ENCODE results near the gene ACOX1.

ACOX1 gene

GRCh38 chr17:76013377-76013932 is 34.5 kb upstream of the ACOX1 start:
- no peak for TF ChIP-seq CTCF (IDR thresholded peaks at IDR 0.05)

GRCh38 chr17:76011951-76012350 is 33.0 kb upstream of the ACOX1 start:
- TF ChIP-seq CTCF (IDR thresholded peaks at IDR 0.05) = no peak

- no peak for TF ChIP-seq CTCF (IDR thresholded peaks at IDR 0.05)
Observed at GRCh38 chr17:76009969-76010661, 31.1 kb upstream of the ACOX1 start.

GRCh38 chr17:76009447-76009846 is 30.5 kb upstream of the ACOX1 start:
- no peak for TF ChIP-seq CTCF (IDR thresholded peaks at IDR 0.05)

- TF ChIP-seq CTCF (IDR thresholded peaks at IDR 0.05) = no peak
Observed at GRCh38 chr17:76008630-76009425, 29.9 kb upstream of the ACOX1 start.

- no peak for TF ChIP-seq CTCF (IDR thresholded peaks at IDR 0.05)
Observed at GRCh38 chr17:76008208-76008607, 29.2 kb upstream of the ACOX1 start.

- TF ChIP-seq CTCF (IDR thresholded peaks at IDR 0.05) = no peak
Observed at GRCh38 chr17:76007850-76008165, 28.8 kb upstream of the ACOX1 start.

Data from LNCAP (cell line).